Posterior vena cava (tissue), 2 donors: ENCODE measurements around the gene MRPL52. TPM values are rescaled to one million over a fixed set of nuclear protein-coding genes. Genes with fewer than 3 reads are reported as not detected.
"Not testable (repeated sequence)": the region's sequence is repeated elsewhere in the genome, so short reads cannot be mapped to it uniquely, and the experiment has no call there.

Source experiments
- DNase-seq: peaks from one replicate; pipeline ENCODE4 v3.0.0-alpha.2; 2020; ENCODE audit warnings: low spot score
- intact Hi-C, 2 donors: fragments of 100-400 bp; cut with DNase I; formaldehyde crosslinking; loops; one replicate each; pipeline versions ENCODE4 v1.14.1 to v1.14.2; 2022 to 2023
- long read RNA-seq, 2 donors: library from polyadenylated mRNA; unstranded; transcript quantifications; one replicate each; pipeline ENCODE4 v2.0.0, GENCODE V29; 2020 to 2021
- total RNA-seq, 2 donors: library from RNA; stranded (reverse); fragmentation: NEBNext Ultra II Directional; extraction: Animal tissue kit (Norgen Biotek cat#: 25700); gene quantifications; one replicate each; pipeline ENCODE4 v1.2.1, GENCODE V29; 2021
- donor health status: DM: yes; HTN: yes; CAD: no.
- donor health status: DM: yes; HTN: yes; CAD: no.

The MRPL52 gene
- 10 to 100 TPM; 58.5 to 58.9 TPM for total RNA-seq
- long read RNA-seq, donor 1, transcript MRPL52-202 (5 exons, 1,118 nt) = major isoform, 7 of 11 reads
- long read RNA-seq, donor 1, partial matches to known transcripts = 0 of 11 reads
- long read RNA-seq, donor 1, other reads (novel, unspliced or antisense) = 1 of 11 reads
- long read RNA-seq, donor 2, transcript MRPL52-203 (5 exons, 1,111 nt) = minor isoform, 11 of 44 reads
- long read RNA-seq, donor 2, transcript MRPL52-202 (5 exons, 1,118 nt) = major isoform, 18 of 44 reads
- long read RNA-seq, donor 2, partial matches to known transcripts = 5 of 44 reads
- long read RNA-seq, donor 2, other reads (novel, unspliced or antisense) = 5 of 44 reads

GRCh38 chr14:22829661-22830442, at the start of gene MRPL52:
Gene MRPL52 (plus strand): TSS chr14:22829887. CDS start chr14:22829913, 26 bp downstream.
- DNase-seq = peak; percentile 96
- intact Hi-C loops = no loop called here

DNA sequence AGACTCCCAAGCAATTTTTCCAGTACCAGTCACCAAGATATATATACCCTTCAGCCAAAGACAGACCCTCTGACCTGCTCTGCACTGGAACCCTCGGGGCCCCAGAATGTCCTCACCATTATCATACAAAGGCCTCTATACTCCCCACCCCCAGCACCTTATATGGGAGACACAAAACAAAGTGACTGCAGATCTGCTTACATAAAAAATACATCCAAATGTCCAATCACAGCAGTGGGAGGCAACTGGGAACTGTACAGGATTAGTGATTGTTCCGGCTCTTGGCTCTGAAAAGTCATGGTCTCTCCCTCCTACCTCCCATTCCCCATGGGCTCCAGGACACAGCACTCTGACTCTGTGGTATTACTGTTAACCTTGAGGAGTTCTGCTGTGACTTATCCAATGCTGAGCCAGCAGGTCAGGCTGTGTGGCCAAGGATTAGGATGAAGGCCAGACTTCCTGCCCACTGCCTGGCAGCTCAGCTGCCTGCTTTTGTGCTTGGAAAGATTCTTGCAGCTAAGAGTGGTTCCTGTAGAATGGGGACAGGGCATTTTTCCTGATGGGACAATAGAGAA, 49.5 kb upstream of the MRPL52 start:
- no peak for DNase-seq
- intact Hi-C loops = no loop called here

DNA sequence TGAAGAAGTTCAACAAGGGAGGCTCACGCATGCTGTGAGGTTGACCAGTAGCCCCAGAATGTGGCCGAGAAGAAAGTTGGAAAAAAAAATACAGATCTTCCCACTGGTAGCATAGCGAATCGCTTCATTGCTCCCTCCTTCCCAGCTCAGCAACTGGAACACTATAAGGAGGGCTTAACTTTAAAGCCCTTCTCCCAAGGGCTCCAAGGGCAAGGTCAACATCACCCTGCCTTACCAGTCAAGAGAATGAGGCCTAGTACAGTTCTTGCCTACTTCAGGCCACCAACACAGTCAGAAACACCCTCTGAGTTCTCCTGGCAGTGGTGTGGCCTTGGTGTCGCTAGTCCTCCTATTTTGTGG, 48.8 kb upstream of the MRPL52 start:
- no peak for DNase-seq
- intact Hi-C loops = no loop called here

DNA sequence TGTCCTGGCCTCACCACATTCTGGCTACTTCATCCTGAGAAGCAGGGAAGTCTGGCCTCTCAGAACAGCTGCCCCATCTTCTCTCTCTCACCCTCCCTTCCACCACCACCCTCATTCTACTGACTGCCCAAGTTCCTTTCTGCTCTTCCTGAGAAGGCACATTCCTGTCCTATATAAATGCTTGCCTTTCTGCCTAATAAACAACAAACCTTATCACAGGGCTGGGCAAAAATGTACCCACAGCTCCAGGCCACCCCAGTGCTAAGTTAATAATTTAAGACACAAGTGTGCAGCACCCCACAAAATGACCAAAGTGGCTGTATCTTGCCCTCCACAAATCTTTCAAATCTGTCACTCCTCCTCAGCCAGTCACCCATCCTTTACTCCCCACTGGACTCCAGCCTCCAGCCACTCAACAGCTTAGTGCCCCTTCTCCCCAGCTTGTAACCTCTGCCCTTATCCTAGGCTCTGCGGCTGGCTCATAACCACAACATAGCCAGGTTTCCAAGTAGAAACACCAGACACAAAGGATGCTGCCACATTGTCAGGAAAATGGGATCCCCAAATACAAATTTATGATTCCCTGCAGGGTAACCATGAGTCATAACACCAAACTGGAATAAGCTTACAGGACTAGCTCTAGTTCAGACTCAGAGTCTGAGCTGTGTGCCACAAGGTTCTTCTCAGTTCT, 48.2 kb upstream of the MRPL52 start:
- intact Hi-C loops = no loop called here
- no peak for DNase-seq

GRCh38 chr14:22786685-22787084, 43.0 kb upstream of the MRPL52 start:
- no peak for DNase-seq
- intact Hi-C loops = no loop called here

DNA sequence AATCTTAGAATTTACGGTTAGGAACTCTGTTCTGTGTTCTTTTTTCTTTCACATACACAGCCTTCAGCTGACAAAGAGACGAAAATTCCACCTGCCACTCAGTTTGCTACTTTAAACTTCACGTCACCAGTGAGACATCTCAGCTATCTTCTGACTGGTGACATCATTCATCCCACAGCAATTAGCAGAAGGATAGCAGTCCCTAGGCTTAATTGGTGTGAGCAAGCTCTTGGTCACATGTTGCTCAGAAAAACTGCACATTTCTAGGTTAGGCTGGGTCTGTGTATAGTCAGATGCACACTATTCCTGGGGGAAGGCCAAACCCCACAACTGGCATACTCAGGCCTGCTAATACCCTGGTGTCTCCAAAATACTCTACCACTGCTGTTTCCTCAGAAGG, 38.4 kb upstream of the MRPL52 start:
- intact Hi-C loops = no loop called here
- no peak for DNase-seq

GRCh38 chr14:22792158-22792557, 37.5 kb upstream of the MRPL52 start:
- no peak for DNase-seq
- intact Hi-C loops = no loop called here

- DNase-seq, intact Hi-C loops: not testable (repeated sequence)
Measured at GRCh38 chr14:22793550-22793949, 36.1 kb upstream of the MRPL52 start.

GRCh38 chr14:22793976-22794375, 35.7 kb upstream of the MRPL52 start:
- no peak for DNase-seq
- intact Hi-C loops = no loop called here

- intact Hi-C loops = no loop called here
- no peak for DNase-seq
Measured at GRCh38 chr14:22794551-22794951, 35.1 kb upstream of the MRPL52 start.

DNA sequence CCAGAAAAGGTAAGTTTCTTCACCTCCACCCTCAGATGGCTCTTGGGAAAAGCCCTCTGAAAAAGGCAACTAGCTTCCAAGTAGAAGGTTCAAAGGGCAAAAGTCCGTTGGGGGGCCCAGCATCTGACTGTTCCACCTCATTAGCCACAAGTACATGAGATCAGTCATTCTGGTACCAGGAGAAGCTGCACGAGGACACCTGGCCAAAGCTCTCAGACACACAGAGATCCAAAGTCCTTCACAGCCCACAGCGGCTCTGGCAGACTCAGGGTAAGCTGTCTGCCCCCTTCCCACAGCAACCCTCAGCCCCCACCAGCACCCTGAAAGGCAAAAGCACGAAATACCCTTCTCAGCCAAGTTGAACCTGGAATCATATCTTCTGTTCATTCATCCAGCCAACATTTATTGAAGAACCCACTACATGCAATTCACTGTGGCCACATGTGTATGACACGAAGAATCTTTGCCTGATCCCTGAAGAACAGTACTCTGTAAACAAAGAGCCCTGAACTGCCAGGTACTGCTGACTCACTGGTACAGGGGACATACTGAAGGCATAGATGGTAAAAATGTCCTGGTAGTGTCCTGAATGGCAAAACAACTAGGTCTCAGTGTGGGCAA, 33.5 kb upstream of the MRPL52 start:
- no peak for DNase-seq
- intact Hi-C loops = no loop called here

DNA sequence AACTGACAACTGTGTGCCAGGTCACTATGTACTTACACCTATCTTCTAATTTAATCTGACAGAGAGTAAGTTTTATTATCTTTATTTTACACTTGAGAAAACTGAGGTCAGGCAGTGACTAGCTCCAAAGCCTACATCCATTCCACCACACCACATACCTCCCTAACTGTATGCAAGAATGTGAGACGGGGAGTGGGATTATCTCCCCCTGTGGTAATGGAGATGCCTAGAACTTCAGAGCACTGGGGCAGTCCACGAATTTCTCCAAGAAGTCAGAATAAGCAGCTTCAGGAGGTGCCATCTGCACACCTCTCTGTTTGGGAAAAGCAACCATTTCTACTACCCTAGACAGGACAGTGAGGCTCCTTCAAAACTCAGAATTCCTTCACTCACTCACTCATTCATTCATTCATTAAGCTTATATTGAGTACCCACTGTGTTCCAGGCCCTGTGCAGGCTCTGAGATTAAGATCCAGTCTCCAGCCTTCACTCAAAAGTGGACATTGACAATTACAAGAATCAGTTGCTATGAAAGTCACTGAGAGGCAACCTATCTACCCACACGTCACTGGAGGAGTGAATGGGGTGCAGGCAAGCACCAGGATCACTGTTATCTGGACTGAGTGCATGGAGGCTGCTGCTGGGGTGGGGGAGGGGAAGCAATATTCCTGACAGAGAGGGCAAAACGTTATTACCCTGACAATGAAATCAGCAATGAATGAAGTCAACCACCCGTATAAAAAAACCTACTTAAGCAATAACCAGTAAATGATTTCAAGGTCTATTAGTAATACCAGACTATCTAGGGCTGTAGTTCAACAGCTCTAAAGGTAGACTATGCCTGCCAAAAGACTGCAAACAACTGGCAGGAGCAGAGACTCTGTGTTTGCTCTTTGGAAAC, 32.4 kb upstream of the MRPL52 start:
- DNase-seq = no peak
- intact Hi-C loops = no loop called here

- no peak for DNase-seq
Measured at GRCh38 chr14:22798528-22798927, 31.2 kb upstream of the MRPL52 start.

GRCh38 chr14:22800346-22800745, 29.3 kb upstream of the MRPL52 start:
- intact Hi-C loops = no loop called here
- no peak for DNase-seq

More at GRCh38 chr14:22798528-22798927, 31.2 kb upstream of the MRPL52 start:
- intact Hi-C loops = no loop called here

DNA sequence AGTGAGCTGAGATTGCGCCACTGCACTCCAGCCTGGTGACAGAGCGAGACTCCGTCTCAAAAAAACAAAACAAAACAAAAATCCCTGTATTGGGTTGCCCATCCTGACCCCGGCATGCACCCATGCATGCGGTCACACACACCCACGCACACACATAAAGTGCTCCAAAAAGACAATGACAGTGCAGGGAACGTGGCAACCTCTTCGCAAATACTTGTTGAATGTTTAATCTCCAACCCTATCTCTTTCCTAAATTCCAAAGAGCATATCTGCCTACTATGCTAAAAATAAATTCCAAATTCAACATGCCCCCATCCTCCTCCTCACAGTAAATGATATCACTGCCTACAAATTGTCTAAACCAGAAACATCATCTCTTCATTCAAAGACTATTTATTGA, 28.0 kb upstream of the MRPL52 start:
- intact Hi-C loops = no loop called here
- DNase-seq = no peak

- no peak for DNase-seq
- intact Hi-C loops = no loop called here
Measured at GRCh38 chr14:22802860-22803686, 26.6 kb upstream of the MRPL52 start.

DNA sequence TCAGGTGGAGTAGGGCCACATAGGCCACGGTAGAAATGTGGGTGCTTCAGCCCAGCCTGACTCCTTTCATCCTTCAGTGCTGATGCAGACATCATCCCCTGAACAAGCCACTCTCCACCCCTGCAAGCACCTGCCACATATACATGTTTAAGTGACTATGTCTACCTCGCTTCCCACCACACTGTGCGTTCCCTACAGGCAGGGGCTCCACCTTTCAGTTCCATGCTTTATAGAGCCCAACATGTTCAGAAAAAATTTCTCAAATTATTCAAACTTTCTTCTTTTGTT, 26.1 kb upstream of the MRPL52 start:
- intact Hi-C loops = no loop called here
- DNase-seq = no peak

DNA sequence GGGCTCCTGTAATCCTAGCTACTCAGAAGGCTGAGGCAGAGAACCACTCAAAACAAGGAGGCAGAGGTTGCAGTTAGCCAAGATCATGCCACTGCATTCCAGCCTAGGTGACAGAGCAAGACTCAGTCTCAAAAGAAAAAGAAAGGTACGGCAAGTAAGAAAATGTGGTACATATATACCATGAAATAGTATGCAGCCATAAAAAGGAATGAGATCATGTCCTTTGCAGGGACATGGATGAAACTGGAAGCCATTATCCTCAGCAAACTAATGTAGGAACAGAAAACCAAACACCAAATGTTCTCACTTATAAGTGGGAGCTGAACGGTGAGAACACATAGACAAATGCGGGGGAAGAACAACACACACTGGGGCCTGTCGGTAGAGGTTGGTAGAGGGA, 24.5 kb upstream of the MRPL52 start:
- DNase-seq, intact Hi-C loops: not testable (repeated sequence)
